NCI-H2171 treated with DMSO at 0.1 percent for 48 hours (cell line): ENCODE results near the gene ETFBKMT.
"Not testable (repeated sequence)": the region's sequence is repeated elsewhere in the genome, so short reads cannot be mapped to it uniquely, and the experiment has no call there.

Experiments
- DNase-seq: peaks from one replicate; lab custom pipeline; 2025; lab: John Stamatoyannopoulos, UW

The ETFBKMT gene

DNA sequence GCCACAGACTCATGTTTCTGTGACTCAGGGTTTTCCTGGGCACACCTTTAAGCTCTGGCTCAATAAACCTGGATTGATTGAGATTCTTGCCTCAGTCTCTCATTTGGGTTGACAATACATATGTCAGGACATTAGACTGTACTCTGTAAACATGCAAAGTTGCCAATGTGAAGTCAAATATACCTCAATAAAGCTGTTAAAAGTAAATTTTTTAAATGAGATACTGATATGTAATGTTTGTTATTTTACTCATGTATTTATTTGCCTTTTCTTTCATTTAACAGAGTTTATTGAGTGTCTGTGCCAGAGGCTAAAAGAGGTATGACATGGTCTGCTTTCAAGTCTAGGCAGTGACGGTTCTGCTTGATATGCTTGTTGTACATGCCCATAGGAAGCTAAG, 3.7 kb upstream of the ETFBKMT start:
- DNase-seq = no peak

DNA sequence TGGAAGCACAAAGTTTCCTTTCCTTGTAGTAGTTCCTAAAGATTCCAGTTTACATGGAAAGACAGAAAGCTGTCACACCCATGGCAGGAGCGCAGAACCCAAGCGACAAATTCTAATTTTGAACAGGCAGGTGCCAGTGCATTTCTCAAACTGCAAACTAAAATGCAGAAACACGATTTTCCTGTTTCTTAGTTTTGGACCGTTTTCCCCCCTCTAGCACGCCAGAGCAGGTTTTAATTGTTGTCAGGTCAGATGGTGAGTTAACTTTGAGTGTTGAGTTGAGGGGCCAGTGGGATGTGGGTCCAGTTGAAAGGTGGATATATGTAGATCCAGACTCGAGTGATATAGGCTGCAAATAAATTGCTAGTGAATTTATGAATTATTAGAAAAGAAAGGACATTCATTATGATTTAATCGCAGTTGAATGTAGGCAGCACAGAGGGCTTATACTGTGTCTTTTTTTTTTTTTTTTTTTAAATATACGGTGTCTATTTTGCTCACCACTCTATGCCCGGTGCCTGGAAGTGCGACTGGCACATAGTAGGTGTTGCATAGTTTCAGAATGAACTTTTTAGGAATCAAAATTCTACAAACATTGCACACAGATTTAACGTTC, 909 bp upstream of the ETFBKMT start:
- DNase-seq = no peak

DNA sequence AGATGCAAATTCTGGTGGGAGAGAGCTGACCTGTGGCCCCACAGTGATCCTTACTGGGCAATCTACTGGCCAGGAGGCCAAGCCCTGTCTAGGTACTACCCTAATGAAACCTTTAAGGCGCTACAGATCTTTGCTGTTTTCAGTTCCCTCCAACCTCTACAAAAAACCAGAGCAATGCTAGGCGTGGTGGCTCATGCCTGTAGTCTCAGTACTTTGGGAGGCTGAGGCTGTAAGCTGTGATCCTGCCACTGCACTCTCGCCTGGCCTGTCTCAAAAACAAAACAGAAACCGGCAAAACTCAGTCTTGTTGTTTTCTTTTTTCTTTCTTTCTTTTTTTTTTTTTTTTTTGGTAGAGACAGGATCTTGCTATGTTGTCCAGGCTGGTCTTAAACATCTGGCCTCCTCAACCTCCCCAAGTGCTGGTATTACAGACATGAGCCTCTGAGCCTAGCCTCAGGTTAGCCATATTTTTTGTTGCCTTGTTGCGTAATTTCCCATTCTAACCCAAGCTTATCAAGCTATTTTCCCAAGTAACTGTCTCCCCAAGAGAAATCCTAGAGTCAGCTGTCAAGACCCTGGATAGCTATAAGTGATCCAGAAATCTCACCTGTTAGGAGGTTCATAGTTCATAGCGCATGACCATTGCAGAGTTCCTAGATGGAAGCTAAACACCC, 2.8 kb downstream of the ETFBKMT start:
- DNase-seq = no peak

DNA sequence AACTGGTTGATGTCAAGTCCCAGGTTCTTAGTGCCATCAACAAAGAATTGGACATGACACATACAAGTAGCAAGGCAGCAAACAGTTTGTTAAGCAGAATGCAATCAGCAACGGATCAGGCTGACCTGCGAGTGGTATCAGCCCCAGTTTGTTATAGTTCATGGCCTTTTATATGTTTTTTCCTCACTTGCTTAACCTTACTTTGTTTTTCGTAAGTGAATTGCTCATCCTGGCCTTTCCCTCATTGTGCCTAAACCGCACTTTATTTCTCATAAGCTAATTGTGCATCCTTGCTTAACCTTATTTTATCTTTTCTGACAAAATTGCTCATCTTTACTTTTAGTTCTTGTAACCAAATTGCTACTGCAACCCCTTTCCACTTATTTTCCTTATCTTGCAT, 4.1 kb downstream of the ETFBKMT start:
- no peak for DNase-seq

DNA sequence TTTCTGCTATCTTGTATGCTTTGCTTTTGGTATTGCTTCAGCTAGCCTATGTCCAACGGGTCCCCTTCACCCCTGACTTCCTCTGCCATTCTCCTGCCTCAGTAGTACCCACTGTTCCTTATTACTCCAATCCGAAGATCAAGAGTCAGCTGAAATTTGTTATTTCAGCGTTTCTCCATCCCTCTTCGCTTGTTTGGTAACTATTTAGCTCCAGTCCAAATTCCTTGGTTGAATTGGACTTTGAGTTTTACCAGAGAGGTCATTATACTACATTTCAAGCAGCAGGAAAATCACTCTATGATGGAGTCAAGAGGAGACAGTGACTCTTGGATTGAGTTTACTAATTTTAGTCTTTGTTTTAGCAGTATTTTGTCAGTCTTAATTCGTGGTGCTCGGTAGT, 4.5 kb downstream of the ETFBKMT start:
- DNase-seq = no peak

DNA sequence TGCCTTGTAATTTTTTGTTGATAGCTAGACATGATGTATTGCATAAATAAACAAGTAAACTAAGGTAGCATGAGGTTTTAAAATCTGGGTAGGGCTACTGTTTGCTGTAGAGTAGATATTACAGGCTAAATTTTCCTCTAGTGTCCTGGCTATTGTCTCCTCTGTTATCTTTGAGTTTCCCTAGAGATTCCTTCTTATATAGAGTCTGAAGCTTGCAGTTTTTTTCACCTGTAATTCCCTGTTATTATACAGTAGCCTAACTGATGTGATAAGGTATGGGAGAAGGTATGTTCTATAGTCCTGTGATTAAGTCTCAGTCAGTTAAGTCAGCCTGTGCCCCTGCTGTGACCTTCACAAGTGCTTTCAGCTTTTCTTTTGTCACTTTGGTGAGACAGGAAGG, 9.5 kb downstream of the ETFBKMT start:
- DNase-seq = no peak

DNA sequence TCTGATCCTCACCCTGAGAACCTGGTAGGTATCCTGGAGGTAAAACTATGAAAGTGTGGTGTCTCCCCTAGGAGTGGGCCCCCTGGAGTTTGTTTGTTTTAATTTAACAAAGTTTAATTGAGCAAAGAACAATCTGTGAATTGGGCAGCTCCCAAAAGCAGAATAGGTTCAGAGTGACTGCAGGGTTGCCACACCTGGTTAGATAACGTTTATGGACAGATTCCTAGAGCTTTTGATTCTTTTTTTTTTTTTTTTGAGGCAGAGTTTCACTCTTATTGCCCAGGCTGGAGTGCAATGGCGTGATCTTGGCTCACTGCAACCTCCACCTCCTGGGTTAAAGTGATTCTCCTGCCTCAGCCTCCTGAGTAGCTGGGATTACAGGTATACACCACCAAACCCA, 10.1 kb downstream of the ETFBKMT start:
- DNase-seq = not testable (repeated sequence)

DNA sequence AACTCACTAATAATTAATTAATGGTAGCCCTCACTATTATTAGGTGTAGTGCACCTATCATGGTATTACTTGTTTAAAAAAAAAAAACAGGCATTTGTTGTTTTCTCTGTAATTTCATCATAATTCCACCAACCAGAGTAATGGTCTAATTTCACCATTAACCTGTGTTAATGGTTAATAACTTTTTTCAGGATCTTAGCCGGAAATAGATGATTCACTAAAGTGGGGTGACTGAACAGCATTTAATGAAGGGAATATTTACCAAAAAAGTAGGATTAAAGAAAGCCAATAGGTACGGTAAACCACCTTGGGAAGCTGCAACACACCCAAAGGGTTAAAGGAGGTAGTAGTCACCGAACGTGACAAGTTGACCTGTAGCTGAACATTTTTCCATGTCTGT, 13.0 kb downstream of the ETFBKMT start:
- no peak for DNase-seq

DNA sequence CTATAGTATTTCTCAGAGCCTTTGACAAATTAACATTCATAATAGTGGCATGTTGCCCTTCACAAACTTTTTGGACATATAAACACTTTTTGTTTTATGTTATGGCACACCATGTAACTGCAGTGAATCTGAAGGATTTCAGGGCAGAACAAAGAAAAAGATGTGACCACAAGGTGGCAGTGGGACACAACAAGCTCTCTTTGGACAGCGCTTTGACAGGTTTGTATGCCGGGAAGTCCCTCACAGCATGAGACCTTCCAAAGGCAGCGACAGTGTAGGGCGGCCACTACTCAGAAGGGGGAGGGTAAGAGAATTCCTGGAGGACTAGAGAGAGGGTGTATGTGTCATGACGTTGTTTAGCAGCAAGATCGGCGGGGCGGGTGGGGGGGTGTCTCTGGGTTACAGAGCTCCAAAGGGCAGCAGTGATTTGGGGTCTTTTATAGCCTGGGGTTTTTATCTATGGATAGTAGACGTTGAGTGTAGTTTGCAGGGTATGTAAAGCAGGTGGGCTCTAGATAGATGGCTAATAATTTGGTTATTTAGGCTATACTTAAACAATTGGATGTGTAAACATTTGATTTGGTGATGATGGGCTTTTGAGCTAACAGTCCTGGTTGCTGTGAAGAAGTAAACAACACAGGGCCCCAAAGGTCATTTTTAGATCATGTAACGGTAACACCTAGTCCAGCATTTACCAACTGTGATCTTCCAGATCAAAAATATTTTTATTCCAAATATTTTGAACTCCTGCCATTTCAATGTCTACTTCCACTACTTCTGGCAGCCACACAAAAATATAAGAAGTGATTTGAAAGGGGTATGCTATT, 22.9 kb downstream of the ETFBKMT start:
- DNase-seq = peak; percentile 78

DNA sequence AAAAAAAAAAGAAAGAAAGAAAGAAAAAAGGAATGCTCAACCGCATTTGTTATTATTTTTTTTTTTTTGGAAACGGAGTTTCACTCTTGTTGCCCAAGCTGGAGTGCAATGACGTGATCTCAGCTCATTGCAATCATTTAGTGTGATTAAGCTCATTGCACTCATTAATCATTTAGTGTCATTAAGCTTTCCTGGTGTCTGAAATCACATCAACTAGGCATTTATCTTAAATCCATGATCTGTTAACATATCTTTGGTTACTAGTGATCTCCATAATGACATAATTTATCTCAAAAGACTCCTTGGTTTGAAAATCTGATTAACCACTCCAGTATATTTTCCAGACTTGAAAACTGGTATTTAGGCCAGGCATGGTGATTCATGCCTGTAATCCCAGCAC, 26.3 kb downstream of the ETFBKMT start:
- DNase-seq = no peak

DNA sequence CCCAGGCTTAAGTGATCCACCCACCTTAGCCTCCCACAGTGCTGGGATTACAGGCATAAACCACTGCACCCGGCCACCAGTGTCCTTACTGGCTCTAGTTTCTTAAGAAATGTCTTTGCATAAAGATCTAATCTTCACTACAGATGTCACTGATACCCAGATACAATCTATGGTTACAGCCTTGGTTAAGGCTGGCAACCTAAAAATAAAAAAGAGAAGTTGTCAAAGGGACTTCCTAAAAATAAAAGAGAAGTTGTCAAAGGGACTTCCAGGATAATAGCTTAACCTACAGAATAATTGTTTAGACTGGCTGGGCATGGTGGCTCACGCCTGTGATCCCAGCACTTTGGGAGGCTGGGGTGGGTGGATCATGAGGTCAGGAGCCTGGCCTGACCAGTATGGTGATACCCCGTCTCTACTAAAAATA, 27.6 kb downstream of the ETFBKMT start:
- no peak for DNase-seq

DNA sequence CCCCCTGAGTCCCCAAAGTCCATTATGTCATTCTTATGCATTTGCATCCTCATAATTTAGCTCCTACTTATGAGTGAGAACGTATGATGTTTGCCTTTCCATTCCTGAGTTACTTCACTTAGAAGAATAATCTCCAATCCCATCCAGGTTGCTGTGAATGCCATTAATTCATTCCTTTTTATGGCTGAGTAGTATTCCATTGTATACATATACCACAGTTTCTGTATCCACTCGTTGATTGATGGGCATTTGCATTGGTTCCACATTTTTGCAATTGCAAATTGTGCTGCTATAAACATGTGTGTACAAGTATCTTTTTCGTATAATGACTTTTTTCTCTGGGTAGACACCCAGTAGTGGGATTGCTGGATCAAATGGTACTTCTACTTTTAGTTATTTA, 30.4 kb downstream of the ETFBKMT start:
- DNase-seq = not testable (repeated sequence)

DNA sequence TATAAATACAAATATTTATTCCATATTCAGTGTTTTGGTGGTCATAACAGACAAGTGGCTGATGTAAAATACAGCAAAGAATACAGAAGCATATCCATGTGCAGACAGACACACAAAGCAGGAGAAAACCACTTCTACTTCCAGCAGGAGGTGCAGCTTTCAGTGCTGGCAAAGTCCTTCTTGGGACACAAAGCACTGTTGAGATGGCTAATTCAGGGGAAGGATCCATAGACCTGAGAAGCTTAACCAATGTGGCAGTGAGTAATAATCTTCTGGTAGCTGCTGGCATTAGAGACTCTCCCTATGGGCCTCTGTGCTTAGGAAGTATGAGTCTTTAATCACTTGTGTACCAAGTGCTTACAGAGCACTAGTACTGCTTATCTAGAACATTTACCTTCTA, 42.6 kb downstream of the ETFBKMT start:
- no peak for DNase-seq

DNA sequence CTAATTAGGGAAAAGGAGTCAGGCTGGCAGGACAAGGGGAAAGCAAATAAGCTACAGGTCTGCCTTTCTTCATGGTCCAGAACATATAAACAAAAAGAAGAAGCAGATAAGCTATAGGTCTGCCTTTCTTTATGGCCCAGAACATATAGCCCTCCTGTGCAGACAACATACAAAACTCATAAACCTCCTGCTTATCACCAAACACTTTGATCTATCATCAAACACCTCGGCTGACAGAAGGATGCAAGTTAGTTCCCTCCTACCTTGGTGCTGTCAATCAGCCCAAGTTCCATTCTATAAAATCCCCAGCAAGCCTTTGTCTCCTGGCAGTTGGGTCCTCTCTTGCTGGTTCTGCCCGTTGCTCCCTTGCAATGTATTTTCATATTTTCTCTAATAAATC, 46.1 kb downstream of the ETFBKMT start:
- no peak for DNase-seq

DNA sequence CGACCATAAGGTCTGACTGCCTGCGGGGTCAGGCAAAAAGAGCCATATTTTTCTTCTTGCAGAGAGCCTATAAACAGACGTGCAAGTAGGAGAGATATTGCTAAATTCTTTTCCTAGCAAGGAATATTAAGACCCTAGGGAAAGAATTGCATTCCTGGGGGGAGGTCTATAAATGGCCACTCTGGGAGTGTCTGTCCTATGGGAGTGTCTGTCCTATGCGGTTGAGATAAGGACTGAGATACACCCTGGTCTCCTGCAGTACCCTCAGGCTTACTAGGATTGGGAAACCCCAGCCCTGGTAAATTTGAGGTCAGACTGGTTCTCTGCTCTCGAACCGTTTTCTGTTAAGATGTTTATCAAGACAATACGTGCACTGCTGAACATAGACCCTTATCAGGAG, 48.6 kb downstream of the ETFBKMT start:
- DNase-seq = not testable (repeated sequence)

DNA sequence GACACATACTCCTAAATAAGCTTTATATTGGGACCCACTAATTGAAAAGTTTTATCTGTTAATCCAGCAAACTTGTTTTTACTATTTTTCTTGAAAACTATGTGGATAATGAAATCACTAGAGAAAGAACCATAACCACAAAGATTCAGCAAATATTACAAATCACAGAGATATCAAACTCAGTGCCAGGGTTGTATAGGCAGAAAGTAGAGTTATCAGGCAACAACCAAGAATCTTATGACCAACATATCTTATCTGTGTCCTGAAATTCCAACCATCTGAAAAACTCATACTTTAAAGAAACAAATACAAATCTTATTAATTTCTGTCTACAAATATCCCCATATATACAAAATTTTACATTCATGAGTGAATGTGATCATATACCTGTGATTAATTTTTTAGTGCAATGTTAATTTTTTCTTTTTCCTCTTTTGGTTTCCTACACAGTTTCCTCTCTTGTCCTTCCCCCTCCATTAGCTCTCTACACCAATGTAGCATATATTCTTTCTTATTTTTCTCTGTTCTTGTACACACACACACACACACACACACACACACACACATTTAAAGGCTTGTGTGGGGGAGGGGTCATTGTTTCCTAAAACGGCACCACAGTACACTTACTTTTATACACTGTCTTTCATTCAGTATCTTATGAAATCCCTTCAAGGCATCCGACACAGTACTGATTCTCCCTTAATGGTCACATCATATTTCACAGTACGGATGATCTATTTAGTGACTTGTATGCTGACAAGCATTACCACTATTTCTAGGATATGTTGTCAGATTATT, 50.7 kb downstream of the ETFBKMT start:
- no peak for DNase-seq

DNA sequence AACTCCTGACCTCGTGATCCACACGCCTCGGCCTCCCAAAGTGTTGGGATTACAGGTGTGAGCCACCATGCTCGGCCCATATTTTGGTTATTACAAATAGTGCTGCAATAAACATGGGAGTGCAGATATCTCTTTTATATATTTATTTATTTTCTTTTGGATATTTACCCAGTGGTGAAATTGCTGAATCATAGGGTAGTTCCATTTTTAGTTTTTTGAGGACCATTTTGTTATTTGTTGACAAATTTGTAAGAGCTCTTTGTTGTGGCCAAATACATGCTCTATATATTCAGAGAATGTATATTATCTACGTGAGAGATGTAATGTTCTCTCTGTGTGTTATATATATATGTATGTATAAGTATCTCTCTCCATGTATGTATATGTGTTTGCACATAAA, 53.4 kb downstream of the ETFBKMT start:
- no peak for DNase-seq

DNA sequence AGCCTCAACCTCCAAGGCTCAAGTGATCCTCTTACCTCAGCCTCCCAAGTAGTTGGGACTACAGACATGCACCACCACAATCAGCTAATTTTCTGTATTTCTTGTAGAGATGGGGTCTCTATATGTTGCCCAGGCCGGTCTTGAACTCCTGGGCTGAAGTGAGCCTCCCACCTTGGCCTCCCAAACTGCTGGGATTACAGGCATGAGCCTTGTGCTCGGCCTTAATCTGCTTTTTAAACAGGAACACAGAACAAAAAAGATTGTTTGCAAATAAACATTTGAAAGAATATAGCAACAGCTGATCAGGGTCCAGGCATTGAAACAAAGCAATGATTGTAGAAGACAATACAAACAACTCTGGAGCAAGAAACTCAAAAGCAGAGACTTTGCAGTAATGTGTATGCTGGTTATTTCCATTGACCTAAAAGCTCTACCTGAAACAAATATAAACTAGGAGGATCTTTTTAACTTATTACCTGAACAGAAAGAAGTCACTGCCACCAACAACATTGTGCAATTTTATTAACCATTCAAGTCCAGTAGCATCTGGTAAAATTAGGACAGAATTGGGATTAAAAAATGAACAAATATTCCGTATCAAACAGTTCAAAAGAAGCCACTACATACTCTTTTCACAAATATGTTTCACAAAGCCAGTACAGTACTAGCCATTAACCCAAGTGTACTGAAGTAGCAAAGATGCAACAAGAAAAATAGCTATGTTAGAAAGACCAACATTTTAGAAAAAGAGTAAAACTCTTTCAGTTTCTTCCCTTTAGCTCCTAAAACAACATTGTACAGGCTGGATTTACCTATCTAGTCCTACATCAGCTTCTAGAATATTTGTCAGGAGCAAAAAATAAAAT, 55.2 kb downstream of the ETFBKMT start:
- no peak for DNase-seq

DNA sequence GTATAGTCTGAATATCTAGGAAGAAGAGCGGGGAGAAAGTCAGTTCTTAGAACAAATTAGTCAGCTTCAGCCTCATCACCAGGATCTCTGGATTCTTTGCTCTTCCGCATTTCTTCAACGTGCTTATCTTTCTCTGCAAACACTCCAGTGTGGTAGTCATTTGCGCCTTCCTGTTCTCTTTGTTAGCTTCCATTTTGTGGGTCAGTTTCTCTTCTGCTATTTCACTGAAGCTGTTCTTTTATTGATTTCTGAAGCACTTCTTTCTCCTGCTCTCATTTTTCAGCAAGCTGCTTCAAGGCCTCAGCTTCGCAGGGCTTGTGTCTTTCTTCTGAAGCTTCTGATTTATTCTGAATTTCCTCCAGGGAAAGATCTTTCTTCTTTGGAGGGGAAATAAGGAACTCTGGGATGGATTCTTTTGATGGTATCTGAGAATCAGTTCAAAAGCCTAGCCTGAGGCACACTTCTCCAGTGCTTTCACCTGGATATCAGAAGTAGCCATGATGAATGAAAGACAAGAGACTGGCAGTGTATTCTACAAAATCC, 55.9 kb downstream of the ETFBKMT start:
- DNase-seq = no peak

DNA sequence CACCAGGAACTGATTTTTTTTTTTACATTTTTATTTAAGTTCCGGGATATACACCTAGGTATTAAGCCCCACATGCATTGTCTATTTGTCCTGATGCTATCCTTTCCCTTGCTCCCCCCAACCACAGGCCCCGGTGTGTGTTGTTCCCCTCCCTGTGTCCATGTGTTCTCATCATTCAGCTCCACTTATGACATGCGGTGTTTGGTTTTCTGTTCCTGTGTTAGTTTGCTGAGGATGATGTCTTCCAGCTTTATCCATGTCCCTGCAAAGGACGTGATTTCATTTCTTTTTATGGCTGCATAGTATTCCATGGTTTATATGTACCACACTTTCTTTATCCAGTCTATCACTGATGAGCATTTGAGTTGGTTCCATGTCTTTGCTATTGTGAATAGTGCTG, 57.5 kb downstream of the ETFBKMT start:
- not testable (repeated sequence) for DNase-seq
